Renal pelvis (tissue), 4 donors: ENCODE results near the gene RSPO1. TPM values are rescaled to one million over a fixed set of nuclear protein-coding genes. Genes with fewer than 3 reads are reported as not detected.
"Not testable (repeated sequence)": the region's sequence is repeated elsewhere in the genome, so short reads cannot be mapped to it uniquely, and the experiment has no call there.

Source experiments
- DNase-seq: peaks from one replicate; pipeline ENCODE4 v3.0.0-alpha.2; 2013
- polyA plus RNA-seq, 3 donors: library from polyadenylated mRNA; unstranded; fragments of 120-200 nt; gene quantifications; one replicate each; pipeline ENCODE4 v1.2.1, GENCODE V29; 2013; ENCODE audit not compliant: insufficient read length in 3 of 3

Gene RSPO1
- polyA plus RNA-seq, 3 donors, result 6.3 to 8.3 (median 7.9) TPM

GRCh38 chr1:37622131-37622530 is 12.6 kb downstream of the RSPO1 start:
- no peak for DNase-seq

GRCh38 chr1:37621326-37621870 is 13.3 kb downstream of the RSPO1 start:
- DNase-seq, result no peak

DNA sequence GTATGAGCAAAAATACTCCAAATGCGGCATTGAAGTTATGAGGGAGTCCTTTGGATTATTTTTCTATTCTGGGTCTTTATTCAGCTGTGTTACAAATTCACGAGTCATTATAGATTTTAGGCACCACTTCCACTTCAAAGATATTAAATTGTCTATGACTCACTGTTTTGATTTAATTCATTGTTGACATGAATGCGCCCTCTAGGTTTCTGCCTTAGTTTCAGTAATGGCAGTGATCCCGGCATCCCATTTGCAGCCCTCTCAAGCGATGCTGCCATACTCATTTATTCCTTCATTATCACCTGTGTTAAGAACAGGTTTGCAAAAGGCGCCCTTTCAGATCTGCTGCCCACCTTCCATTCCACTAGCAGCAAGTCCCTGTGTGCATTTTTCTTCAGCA is 14.0 kb downstream of the RSPO1 start:
- no peak for DNase-seq

- no peak for DNase-seq
These were observed 18.4 kb downstream of the RSPO1 start for GRCh38 chr1:37616330-37616729.

DNA sequence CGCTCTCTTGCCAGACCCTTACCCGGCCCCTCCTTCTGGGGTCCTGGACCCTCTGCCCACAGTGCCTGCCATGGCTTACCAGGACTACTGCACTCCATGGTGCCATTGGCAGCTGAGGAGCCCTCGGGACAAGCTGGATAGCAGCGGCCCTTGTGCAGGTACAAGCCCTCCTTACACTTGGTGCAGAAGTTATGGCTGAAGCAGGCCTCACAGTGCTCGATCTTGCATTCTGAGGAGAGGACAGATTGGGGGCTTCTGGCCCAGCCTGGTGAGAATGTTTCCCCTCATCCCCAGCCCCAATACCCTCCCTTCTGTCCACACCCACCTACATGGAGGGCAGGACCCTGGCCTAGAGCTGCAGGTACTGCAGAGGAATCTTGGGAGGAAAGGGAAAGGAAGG is 20.6 kb downstream of the RSPO1 start:
- no peak for DNase-seq

DNA sequence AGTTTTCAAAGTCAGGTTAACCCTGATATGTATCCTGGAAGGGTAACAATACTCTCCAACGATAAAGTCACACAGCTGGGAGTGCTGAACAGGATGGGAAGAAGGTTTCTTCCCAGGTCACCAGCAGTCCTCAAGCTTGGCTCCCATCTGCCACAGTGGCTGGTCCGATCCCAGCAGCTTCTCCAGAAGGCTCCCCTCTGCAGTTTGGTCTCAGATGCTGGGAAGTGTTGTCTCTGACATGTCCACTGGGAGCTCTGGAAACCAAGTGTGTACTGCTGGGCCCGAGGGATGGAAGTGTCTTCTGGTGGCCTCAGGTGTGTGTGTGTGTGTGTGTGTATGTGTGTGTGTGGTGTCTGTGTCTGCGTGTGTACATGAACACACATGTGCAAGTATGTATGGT is 22.5 kb downstream of the RSPO1 start:
- no peak for DNase-seq

DNA sequence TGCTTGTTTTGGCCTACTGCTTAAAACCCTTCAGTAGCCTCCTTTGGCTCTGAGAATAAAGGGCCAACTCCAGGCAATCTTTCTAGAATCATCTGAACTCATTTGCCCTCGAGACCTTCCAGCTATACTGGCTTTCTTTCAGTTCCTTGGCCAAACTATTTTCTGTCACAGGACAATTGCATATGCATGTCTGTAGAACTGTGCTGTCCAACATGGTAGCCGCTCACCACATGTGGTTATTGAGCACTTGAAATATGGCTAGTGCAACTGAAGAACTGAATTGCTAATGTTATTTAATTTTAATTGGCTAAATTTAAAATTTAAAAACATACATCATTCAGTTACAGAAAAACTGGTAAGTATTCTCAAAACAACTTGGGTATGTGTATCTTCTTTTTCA is 24.7 kb downstream of the RSPO1 start:
- DNase-seq, result no peak

DNA sequence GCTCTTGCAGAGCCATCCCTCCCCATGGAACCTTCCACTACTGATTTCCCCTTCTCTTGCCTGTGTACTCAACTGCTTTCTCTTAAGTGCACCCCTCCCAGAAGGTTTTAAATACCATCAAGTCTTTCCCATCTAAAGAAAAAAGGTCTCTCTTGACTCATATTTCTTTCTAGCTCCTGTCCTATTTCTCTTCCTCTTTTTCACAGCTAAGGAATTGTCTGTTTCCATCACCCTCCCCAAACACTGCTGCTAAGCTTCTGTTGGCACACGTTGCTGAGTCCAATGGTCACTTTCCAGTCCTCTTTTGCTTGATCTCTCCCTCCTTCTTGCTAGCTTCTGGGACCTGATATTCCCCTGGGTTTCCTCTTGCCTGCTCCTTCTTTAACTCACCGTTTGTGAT is 25.7 kb downstream of the RSPO1 start:
- no peak for DNase-seq

DNA sequence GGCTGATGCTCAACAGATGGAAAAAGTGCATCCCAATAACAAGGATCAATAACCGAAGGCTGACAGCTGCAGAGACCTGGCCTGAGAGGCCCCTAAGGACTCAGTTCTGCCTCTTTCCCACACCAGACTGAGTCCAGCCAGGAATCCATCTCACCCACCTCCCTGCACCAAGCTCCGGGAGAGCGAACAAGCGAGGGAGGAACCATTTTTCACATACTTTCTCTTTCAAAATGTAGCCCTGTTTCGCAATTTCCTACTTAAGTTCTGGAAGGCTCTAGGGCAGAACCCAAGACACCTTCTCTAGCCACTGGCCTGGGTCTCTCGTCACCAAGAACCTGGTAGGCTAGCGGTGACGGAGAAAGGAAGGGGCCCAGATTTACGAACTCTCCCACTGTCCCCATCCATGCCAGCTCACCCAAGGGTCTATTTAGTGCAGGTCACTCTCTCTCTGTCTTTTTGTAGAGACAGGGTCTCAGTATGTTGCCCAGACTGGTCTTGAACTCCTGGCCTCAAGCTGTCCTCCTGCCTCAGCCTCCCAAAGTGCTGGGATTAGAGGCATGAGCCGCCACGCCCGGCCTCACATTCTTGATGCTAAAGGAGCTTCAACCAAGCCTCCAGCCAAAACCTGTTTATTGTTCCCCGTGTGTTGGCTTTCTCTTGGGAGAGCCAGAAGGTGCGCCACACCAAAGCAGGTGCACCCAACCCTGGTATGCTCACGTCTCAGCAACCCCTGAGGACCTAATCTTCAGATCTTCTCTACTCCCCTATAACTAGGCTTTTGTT is 28.0 kb downstream of the RSPO1 start:
- DNase-seq, result no peak

- DNase-seq, result no peak
These were observed 28.8 kb downstream of the RSPO1 start for GRCh38 chr1:37605806-37606474.

- no peak for DNase-seq
These were observed 29.5 kb downstream of the RSPO1 start for GRCh38 chr1:37605061-37605650.

GRCh38 chr1:37602750-37603694 is 31.7 kb downstream of the RSPO1 start:
- peak; percentile 35 for DNase-seq

GRCh38 chr1:37601441-37601840 is 33.3 kb downstream of the RSPO1 start:
- DNase-seq, result no peak

- DNase-seq, result no peak
These were observed 34.8 kb downstream of the RSPO1 start for GRCh38 chr1:37599940-37600339.

DNA sequence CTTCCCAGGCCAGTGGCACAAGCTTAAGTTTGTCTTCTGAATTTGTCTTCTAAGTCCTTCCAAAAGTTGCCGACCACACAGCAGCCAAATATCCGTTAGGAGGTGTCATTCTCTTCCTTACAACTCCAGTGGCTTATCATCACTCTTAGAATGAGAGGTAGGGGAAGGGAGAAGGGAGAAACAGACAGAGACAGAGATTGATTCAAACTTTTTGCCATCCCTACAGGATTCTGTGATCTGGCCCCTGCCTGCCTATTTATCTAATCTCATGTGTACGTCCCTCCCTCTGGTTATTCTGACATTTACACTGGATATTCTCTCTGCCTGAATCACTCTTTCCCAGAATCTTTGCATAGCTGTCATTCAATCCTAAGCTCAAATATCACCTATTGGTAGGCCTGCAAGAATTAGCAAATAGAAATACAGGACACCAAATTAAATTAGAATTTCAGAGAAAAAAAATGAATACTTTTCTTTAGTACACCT is 38.5 kb downstream of the RSPO1 start:
- no peak for DNase-seq

- peak; percentile 97 for DNase-seq
These were observed 39.1 kb downstream of the RSPO1 start, which contains the start of gene GNL2 for GRCh38 chr1:37595440-37596181. GNL2 (minus strand) TSS chr1:37595937; CDS start chr1:37595822, 115 bp downstream.

DNA sequence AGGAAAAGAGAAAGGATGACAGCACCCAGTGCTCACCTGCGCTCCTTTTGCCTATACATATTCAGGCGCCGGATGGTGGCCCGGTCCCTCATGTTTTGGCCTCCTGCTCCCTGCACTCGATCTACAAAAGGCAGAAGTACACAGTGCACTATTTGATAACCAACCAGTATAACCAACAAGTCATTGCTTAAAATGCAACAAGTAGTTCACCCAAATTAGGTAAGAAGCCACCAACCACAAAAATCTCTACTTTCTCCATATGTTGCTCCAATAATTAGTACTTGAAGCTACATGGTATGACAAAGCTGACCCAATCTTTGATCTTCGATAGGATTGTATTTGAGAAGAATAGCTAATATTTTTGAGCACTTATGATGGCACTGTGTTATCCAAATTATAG is 41.0 kb downstream of the RSPO1 start:
- no peak for DNase-seq

- DNase-seq, result no peak
These were observed 45.8 kb downstream of the RSPO1 start for GRCh38 chr1:37588939-37589338.

GRCh38 chr1:37584544-37584943 is 50.1 kb downstream of the RSPO1 start:
- not testable (repeated sequence) for DNase-seq

GRCh38 chr1:37575692-37576091 is 59.0 kb downstream of the RSPO1 start:
- DNase-seq, result no peak
